ACC112 (cell line): ENCODE data around the gene GRK5.
"Not testable (repeated sequence)": the region's sequence is repeated elsewhere in the genome, so short reads cannot be mapped to it uniquely, and the experiment has no call there.

Experiments used
- H2AFZ ChIP-seq: fragments of 200-600 bp; sonication (generic); one replicate; pipeline ENCODE4 v1.6.0; 2017; ENCODE audit warnings: antibody characterized with exemption, low read length; ENCODE audit not compliant: unreplicated experiment
- H3K27ac ChIP-seq: fragments of 200-600 bp; sonication (generic); 2 replicates; pipeline ENCODE4 v1.5.1; 2014; ENCODE audit warnings: low read depth, mild to moderate bottlenecking, antibody characterized with exemption, low read length, moderate library complexity
- H3K27me3 ChIP-seq: fragments of 200-600 bp; sonication (generic); 2 replicates; pipeline ENCODE4 v1.6.1; 2014; ENCODE audit warnings: mild to moderate bottlenecking, antibody characterized with exemption, low read length, moderate library complexity, mixed read lengths; ENCODE audit not compliant: insufficient read depth
- H3K36me3 ChIP-seq: fragments of 200-600 bp; sonication (generic); 2 replicates; pipeline ENCODE4 v1.6.1; 2016; ENCODE audit warnings: mild to moderate bottlenecking, antibody characterized with exemption, low read length, moderate library complexity, mixed read lengths; ENCODE audit not compliant: insufficient read depth
- H3K4me1 ChIP-seq: fragments of 200-600 bp; sonication (generic); one replicate; pipeline ENCODE4 v1.6.1; 2016; ENCODE audit warnings: low read length, mixed read lengths; ENCODE audit not compliant: insufficient read depth, unreplicated experiment, control insufficient read depth
- H3K4me3 ChIP-seq: fragments of 200-600 bp; sonication (generic); 2 replicates; pipeline ENCODE4 v1.5.1; 2014; ENCODE audit warnings: mild to moderate bottlenecking, low read depth, low read length
- H3K79me2 ChIP-seq: fragments of 200-600 bp; sonication (generic); one replicate; pipeline ENCODE4 v1.6.0; 2016; ENCODE audit warnings: low read length; ENCODE audit not compliant: control insufficient read depth, unreplicated experiment, insufficient read depth

GRK5 gene

DNA sequence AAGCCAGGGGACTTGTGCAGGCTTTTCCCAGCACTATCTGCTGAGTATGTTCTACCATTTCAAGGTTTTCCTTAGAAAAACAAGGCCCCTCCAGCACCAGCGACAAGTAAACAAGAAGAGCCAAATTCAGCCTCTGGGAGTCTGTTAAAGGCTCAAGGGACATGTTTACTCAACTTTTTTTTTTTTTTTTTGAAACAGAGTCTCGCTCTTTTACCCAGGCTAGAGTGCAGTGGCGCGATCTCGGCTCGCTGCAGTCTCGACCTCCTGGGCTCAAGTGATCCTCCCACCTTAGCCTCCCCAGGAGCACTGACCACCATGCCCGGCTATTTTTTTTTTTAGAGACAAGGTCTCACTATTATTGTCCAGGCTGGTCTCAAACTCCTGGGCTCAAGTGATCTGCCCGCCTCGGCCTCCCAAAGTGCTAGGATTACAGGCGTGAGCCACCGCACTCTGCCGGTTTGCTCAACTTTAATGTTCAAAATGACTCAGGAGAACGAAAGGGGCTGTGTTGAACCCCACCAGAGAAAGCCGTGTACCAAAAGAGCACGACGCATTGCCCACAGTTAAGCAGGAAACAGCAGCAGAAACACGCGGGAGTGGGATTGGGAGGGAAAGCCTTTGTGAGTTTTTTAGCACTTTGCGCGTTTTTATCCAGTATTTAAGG is 29.5 kb upstream of the GRK5 start:
- peak overlapping the region; percentile 98 for H3K4me3 ChIP-seq
- H3K27me3 ChIP-seq: no peaks in the 10 kb centered on the region
- peaks cover 13% of the 10 kb centered on the region for H3K4me1 ChIP-seq
- peak overlapping the region; percentile 82 for H3K27ac ChIP-seq
- 0 out of 2 replicates have a peak, but pooled peaks cover 4% of the 10 kb centered on the region for H3K36me3 ChIP-seq
- H3K79me2 ChIP-seq: peaks cover 41% of the 10 kb centered on the region
- peak overlapping the region; percentile 93 for H2AFZ ChIP-seq

DNA sequence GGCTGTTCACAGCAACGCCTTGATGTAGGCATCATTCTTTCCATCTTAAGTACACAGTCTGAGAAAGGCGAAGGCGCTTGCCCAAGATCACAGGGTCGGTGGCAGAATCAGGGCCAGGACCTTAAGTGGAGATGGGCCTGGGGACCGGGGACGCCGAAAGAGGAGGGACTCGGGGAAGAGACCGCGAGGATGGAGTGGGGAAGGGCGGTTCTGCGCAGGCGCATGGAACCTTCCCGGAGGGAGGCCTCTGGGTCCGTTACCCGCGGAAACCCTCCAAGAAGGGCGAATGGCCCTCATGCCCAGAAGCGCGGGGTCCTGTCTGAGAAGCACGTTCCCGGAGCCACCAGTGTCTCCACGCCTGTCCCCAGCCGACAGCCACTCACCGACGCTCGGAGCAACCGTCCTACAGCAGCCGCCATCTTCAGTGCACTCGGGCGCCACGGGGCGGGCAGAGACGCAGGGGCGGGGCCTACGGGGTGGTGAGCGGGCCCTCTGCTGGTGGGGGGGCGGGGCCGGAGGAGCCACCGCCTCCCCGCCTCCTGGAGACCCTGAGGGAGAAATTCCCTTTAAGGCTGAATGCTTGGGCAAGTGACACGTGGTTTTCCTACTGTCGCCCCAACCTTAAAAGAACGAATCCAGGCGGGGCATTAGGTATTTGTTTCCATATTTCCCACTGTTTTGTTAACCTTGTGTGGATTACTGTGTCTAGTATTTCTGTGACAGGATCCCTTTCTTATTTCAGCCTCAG is 28.8 kb upstream of the GRK5 start, which contains the start of gene PRDX3:
Gene PRDX3 (minus strand): TSS at position 441 of the 748 bp plus-strand sequence. CDS start 22 bp downstream, at position 419.
- Histone ChIP-seq H3K27me3 (no peaks in the 10 kb centered on the region), H3K79me2 (peaks cover 41% of the 10 kb centered on the region), H3K27ac (peak within 1 kb of the TSS; percentile 82), H3K36me3 (0 out of 2 replicates have a peak, but pooled peaks cover 3% of the 10 kb centered on the region), H3K4me3 (peak within 1 kb of the TSS; percentile 98), H3K4me1 (peaks cover 13% of the 10 kb centered on the region), H2AFZ (peak within 1 kb of the TSS; percentile 93)

DNA sequence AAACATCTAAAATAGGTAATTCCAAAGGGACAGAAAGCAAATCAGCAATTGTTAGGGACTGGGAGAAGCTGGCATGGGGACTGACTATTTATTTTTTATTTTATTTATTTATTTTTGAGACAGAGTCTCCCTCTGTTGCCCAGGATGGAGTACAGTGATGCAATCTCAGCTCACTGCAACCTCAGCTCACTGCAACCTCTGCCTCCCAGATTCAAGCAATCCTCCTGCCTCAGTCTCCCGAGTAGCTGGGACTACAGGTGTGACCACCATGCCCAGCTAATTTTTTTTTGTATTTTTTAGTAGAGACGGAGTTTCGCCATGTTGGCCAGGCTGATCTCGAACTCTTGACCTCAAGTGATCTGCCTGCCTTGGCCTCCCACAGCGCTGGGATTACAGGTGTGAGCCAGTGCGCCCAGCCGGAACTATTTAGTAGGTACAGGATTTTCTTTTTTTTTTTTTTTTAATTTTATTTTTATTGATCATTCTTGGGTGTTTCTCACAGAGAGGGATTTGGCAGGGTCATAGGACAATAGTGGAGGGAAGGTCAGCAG is 26.4 kb upstream of the GRK5 start:
- not testable (repeated sequence) for H3K4me3 ChIP-seq, H2AFZ ChIP-seq, H3K27me3 ChIP-seq, H3K36me3 ChIP-seq, H3K27ac ChIP-seq
- Histone ChIP-seq H3K79me2 (peaks cover 25% of the 10 kb centered on the region), H3K4me1 (peaks cover 13% of the 10 kb centered on the region)

DNA sequence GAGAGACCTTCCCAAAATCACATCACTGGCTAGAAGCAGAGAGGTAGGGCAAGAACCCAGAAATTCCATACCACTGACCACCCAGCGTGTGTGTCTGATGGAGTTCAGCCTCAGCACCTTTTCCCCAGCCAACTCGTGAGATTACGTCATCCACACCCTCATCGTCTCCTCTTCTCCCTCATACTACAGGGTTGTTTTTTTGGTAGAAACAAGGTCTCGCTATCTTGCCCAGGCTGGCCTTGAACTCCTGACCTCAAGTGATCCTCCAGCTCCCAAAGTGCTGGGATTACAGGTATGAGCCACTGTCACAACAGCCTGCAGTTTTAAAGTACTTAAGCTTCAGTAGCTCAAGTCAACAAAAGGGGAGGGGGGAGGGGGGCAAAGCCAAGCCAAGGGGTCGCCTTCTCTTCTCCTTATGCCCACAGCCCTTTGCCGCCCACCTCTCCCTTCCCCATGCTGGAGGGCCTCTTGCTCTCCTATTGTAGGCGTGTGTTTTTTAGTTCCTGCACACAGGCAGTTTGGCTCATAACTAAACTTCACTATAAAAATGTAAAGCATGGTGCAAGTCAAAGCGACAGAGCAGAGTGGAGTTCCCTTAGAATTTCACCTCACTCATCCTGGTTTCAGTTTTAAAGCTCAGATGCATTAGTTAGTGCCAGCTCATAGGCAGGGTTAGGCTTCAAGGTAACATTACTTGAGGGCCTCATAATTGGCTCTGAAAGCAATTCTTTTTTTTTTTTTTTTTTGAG is 23.5 kb upstream of the GRK5 start:
- Histone ChIP-seq H3K4me3 (no peak overlapping the region), H3K4me1 (no peaks in the 10 kb centered on the region), H3K27me3 (no peaks in the 10 kb centered on the region), H3K79me2 (no peaks in the 10 kb centered on the region), H3K36me3 (no peaks in the 10 kb centered on the region), H3K27ac (no peak overlapping the region), H2AFZ (no peak overlapping the region)

DNA sequence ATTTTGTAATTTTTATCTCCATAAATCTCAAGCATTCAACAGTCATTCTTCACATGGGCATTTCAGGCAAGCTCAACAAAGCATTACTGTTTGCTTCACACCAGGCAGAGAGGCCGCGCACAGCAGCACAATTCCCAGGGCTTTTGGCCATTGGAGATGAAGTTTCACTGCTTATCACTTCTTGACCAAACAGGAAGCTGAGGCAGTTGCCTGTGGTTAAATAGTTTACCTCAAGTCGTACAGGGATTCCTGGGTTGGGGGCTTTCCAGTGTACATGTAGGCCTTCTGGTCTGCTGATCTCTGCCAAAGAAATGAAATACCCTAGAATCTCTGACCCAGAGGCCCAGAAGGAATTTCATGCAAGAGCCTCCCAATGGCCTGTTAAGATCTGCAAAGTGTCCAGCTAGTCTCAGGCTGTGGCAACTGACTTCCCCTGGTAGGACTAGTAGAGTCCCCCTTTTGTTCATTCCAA is 17.5 kb upstream of the GRK5 start:
- Histone ChIP-seq H3K4me3 (no peak overlapping the region), H3K4me1 (peaks cover 18% of the 10 kb centered on the region), H3K79me2 (no peaks in the 10 kb centered on the region), H2AFZ (no peak overlapping the region), H3K27me3 (no peaks in the 10 kb centered on the region), H3K36me3 (no peaks in the 10 kb centered on the region), H3K27ac (peak overlapping the region; percentile 69)

DNA sequence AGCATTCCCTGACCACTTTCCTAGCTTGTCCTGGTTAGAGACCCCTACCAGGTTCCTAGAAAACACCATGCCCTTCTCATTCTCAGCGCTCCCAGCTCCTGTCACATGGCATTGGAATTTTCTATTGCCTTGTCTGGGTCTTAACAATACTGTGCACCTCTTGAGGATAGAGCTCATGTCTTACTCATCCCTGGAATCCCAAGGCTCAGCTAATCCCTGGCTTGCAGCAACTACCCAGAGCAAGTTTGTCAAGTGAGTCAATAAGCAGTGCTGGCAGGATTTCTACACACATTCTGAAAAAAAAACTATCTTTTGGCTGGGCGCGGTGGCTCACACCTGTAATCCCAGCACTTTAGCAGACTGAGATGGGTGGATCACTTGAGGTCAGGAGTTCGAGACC is 17.0 kb upstream of the GRK5 start:
- H3K27ac ChIP-seq: peak overlapping the region; percentile 69

DNA sequence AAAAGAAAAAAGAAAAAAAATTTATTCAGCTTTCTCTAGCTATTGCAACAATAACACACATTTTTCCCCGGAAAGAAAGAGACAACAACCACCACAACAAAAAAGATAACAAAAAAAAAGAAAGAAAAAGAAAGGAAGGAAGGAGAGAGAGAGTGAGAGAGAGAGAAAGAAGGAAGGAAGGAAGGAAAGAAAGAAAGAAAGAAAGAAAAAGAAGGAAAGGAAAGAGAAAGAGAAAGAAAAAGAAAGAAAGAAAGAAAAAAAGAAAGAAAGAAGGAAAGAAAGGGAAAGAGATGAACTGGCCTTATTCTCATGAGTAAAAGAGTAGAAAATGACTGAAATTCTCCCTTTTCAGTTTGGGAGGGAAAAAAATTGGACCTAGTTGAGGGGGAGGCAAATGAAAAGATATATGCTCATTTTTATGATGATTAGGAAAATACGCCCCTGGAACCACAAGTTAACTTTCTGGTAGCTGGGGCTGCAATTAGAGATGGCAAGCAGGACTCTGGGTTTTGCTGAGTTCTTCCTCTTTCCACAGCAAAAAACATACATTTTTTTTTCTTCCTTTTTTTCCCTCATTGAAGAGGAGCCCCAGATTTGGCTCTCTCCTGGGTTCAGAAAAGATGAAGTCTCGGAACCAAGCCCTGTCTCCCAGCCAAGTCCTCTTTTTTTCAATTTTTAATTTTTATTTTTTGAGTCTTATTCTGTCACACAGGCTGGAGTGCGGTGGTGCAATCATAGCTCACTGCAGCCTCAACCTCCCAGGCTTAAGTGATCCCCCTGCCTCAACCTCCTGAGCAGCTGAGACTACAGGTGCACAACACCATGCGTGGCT is 16.2 kb upstream of the GRK5 start:
- H3K4me3 ChIP-seq: no peak overlapping the region
- H3K79me2 ChIP-seq: no peaks in the 10 kb centered on the region
- no peaks in the 10 kb centered on the region for H3K36me3 ChIP-seq
- H2AFZ ChIP-seq: no peak overlapping the region
- H3K4me1 ChIP-seq: peaks cover 18% of the 10 kb centered on the region
- no peaks in the 10 kb centered on the region for H3K27me3 ChIP-seq
- H3K27ac ChIP-seq: peak overlapping the region; percentile 47

More for the DNA sequence above, 17.0 kb upstream of the GRK5 start:
- no peaks in the 10 kb centered on the region for H3K36me3 ChIP-seq
- H3K27me3 ChIP-seq: no peaks in the 10 kb centered on the region
- no peaks in the 10 kb centered on the region for H3K79me2 ChIP-seq
- peaks cover 18% of the 10 kb centered on the region for H3K4me1 ChIP-seq
- no peak overlapping the region for H2AFZ ChIP-seq
- H3K4me3 ChIP-seq: no peak overlapping the region

DNA sequence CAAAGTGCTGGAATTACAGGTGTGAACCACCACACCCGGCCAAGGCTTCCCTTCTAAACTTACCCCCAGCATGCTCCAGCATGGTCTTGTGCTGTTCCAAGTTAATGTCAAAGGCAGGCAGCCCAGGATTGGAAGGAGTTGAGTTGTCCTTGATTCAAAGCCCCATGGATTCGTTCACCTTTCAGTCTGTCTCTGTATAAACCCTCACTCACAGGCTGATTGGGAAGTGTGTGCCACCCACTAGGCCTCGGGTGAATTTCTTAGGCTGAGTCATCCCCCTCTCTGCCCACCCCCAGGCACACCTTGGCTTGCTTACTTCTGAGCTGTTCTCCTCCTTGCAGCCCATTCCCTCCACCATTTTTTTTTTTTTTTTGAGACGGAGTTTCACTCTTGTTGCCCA is 15.5 kb upstream of the GRK5 start:
- Histone ChIP-seq H2AFZ (no peak overlapping the region), H3K79me2 (no peaks in the 10 kb centered on the region), H3K4me1 (peaks cover 18% of the 10 kb centered on the region), H3K27ac (no peak overlapping the region), H3K27me3 (no peaks in the 10 kb centered on the region), H3K4me3 (no peak overlapping the region), H3K36me3 (no peaks in the 10 kb centered on the region)

DNA sequence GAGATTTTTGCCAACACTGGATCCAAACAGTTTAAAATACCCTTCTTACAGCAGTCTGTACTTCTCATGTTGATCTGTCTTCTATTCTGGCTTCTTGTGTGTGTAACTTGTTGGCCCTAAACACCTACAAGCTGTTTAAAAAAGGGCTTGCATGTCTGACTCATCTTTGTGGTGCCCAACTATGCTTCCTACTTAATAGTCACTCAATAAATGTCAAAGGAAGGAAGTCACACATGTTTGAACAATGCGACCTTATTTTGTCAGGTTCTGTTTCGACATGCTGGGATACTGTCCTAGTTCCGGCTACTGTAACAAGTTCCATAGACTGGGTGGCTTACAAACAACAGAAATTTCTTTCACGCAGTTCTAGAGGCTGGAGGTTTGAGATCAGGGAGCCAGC is 9.4 kb upstream of the GRK5 start:
- Histone ChIP-seq H2AFZ (no peak overlapping the region), H3K4me3 (no peak overlapping the region), H3K4me1 (peaks cover 12% of the 10 kb centered on the region), H3K27ac (no peak overlapping the region), H3K27me3 (no peaks in the 10 kb centered on the region), H3K36me3 (no peaks in the 10 kb centered on the region), H3K79me2 (no peaks in the 10 kb centered on the region)

DNA sequence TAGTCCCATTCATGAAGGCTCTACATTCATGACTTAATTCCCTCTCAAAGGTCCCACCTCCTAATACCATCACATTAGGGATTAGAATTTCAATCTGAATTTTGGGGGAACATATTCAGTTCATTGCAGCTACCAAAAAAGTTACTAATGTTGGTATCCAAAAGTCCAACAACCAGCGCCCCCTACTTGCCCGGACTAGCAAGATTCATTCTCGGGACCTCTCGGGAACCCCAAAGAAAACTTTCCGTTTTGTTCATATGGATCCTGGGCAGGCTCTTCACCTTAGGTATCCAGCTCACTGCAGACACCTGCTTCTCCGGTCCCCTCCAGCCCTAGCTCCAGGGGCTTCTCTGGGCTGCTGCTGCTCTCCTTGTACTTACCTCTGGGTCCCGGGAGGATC is 8.9 kb upstream of the GRK5 start:
- Histone ChIP-seq H3K27ac (no peak overlapping the region), H3K4me1 (peaks cover 17% of the 10 kb centered on the region), H2AFZ (no peak overlapping the region)

More for the DNA sequence above, 8.9 kb upstream of the GRK5 start:
- H3K79me2 ChIP-seq: no peaks in the 10 kb centered on the region
- no peak overlapping the region for H3K4me3 ChIP-seq
- H3K36me3 ChIP-seq: no peaks in the 10 kb centered on the region
- no peaks in the 10 kb centered on the region for H3K27me3 ChIP-seq
